Activated gamma-delta T cell (primary cell): ENCODE data around the gene MX2.
"Not testable (repeated sequence)": the region's sequence is repeated elsewhere in the genome, so short reads cannot be mapped to it uniquely, and the experiment has no call there.

Experiments
- DNase-seq: peaks from one replicate; lab custom pipeline; 2025; lab: John Stamatoyannopoulos, UW

Gene MX2

GRCh38 chr21:41417505-41417904, 55.7 kb downstream of the MX2 start:
- DNase-seq: not testable (repeated sequence)

DNA sequence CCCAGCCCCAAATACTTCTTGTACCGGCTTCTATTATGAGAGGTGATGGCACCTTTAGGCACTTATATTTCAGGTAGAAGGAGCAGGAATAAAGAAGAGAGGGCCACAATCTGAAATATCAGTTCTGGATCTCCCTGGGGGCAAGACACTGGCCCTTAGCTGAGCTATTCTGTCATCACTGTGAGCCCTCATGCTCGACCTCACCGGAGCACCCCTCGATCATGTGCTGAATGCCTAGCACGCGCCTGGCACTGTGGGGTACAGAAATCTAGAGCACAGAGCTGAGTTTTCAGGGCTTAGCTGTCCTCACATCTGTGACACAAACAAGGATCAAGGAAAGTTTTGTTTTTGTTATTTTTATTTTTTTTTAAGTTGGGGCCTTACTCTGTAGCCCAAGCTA, 56.6 kb downstream of the MX2 start:
- DNase-seq: no peak

DNA sequence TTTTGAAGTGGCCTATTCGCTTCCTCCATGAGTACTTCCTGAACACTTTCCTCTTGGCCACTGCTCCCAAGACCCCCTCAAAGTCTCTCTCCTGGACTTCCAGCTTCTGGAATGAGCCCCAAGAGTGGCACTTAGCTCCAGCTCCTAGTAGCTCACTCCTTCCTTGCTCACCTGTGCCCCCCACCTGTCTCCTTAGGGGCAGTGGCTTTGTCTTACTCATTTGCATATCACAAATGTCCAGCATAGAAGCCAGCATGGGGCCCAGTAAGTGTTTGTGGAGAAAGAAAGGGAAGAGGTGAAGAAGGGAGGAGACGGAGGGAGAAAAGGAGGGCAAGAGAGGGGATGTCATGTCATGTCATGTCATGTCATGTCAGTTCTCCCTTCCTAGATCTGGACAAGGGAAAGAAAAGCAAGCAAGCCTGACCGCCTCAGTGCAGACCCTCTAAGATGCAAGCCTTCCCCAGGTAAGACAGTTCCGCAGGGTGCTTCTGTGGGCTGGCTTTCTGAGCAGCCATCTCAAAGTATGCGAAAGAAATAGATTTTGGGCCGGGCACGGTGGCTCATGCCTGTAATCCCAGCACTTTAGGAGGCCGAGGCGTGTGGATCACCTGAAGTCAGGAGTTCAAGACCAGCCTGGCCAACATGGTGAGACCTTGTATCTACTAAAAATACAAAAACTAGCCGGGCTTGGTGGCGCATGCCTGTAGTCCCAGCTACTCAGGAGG, 57.3 kb downstream of the MX2 start:
- no peak for DNase-seq

GRCh38 chr21:41419921-41420862, 58.4 kb downstream of the MX2 start:
- peak; percentile 20 for DNase-seq

DNA sequence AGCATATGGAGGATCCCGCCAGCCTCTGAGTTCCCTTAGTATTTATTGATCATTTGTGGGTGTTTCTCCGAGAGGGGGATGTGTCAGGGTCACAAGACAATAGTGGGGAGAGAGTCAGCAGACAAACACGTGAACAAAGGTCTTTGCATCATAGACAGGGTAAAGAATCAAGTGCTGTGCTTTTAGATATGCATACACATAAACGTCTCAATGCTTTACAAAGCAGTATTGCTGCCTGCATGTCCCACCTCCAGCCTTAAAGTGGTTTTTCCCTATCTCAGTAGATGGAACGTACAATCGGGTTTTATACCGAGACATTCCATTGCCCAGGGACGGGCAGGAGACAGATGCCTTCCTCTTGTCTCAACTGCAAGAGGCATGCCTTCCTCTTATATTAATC, 59.2 kb downstream of the MX2 start:
- not testable (repeated sequence) for DNase-seq

GRCh38 chr21:41422546-41423304, 60.9 kb downstream of the MX2 start:
- no peak for DNase-seq

DNA sequence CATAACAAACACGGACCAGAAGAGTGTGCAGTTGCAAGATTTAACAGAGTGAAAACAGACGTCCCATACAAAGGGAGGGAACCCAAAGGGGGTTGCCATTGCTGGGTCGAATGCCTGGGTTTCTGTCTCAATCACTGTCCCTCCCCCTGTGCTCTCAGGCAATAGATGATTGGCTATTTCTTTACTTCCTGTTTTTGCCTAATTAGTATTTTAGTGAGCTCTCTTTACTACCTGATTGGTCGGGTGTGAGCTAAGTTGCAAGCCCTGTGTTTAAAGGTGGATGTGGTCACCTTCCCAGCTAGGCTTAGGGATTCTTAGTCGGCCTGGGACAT, 61.4 kb downstream of the MX2 start:
- not testable (repeated sequence) for DNase-seq

DNA sequence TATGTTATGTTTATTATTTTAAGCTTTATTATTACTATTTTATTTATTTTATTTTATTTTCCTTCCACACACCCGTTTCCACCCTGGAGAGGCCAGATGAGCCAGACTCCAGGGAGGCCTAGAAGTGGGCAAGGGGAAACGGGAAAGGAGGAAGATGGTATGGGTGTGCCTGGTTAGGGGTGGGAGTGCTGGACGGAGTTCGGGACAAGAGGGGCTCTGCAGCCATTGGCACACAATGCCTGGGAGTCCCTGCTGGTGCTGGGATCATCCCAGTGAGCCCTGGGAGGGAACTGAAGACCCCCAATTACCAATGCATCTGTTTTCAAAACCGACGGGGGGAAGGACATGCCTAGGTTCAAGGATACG, 63.7 kb downstream of the MX2 start:
- DNase-seq: no peak

DNA sequence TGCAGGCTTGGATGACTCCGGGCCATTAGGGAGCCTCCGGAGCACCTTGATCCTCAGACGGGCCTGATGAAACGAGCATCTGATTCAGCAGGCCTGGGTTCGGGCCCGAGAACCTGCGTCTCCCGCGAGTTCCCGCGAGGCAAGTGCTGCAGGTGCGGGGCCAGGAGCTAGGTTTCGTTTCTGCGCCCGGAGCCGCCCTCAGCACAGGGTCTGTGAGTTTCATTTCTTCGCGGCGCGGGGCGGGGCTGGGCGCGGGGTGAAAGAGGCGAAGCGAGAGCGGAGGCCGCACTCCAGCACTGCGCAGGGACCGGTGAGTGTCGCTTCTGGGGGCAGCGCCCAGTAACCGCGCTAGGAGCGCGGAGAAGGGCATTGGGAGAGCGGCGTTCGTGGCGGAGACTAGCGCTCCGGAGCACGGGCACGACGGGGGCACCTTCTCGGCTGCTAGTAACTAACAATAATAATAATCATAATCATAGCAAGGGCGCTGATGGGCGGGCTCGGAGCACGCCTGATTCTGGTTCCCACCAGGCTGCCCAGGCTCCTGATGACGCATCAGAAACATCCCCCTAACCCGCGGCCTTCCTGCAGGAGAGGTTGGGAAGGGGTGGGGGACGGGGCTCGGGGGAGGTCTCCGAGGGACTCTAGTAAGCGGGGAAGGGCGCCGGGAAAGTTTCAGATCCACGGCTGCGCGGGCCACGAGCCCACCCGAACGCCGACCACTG, 64.3 kb downstream of the MX2 start, which contains the start of gene MX1:
Gene MX1 (plus strand): TSS at position 286 of the 722 bp plus-strand sequence. CDS start 5,832 bp downstream, outside the sequence.
- DNase-seq: peak; percentile 64

DNA sequence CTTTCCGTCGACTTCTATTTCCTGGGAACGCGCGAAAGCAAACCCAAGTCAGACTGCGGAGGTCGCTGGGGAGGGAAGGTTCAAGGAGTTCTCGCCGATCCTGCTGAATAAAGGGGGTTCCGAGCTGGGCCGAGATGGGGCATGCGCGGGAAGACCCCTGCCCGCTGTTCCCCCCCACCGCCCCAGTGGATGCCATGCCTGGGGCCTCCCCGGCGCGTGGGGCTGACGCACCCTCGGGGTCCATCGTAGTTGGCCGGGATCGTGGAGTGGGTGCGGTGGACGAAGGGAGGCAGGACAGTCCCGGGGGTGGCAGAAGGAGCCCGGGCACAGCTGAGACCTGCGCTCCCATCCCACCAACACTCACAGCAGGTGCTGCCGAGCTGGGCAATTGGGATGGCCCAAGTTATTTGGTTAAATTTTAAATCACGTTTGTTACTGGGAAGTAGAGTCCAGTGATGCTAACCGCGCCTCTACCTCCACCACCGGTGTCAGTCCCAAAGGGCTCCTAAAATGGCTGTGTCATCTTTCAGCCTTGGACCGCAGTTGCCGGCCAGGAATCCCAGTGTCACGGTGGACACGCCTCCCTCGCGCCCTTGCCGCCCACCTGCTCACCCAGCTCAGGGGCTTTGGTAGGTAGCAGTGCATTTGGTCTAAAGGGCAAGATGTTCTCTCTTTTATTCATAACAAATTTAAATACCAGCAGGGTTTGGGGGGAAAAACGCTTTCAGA, 65.0 kb downstream of the MX2 start:
- no peak for DNase-seq

DNA sequence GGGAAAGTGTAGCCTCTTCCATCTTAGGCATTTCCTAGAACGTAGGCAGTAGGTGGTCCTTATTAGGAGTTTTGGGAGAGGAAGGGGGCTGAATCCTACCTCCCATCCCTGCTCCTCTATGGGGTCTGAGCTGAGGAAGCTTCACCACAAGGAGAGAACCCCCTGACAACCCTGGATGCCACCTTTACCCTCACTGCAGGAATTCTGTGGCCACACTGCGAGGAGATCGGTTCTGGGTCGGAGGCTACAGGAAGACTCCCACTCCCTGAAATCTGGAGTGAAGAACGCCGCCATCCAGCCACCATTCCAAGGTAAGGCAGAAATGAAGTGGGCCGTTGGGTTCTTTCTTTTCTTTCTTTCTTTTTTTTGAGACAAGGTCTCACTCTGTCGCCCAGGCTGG, 65.7 kb downstream of the MX2 start:
- no peak for DNase-seq

DNA sequence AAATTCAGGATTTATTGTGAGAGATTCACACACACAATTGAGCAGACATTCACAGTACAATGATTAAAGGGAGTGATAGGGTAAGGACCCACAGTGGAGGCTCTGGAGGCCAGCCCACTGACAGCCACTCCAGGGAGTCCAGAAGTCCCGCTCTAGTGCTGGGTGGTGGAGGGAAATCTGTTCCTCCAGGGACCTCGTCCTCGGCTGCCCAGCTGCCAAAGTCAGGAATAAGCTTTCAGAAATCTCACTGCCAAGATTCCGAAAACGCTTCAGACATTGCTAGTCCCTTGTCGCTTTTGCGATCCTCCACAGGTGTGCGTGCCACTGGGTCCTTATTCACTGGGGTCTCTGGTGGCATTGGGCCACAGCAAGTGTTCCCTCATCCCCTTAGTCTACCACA, 66.5 kb downstream of the MX2 start:
- DNase-seq: no peak

- no peak for DNase-seq
Measured at GRCh38 chr21:41428847-41429246, 67.0 kb downstream of the MX2 start.

DNA sequence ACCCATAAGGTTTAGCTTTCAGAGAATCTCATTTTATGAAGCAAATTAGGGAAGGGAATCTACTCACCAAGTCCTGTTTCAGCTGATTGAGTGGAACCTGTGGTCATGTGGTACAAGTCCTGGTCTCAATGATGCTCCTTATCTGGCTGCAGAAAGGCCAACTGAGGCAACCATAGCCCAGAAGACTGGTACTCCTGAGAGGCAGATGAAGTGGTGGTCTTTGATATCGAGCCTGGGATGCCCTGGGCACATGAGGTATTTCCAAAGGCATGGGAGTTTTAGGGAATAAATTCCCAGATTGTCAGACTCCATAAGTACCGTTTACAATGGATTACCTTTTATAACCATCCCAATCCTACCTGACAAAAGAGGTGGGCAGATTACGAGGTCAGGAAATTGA, 67.5 kb downstream of the MX2 start:
- no peak for DNase-seq

GRCh38 chr21:41429925-41430491, 68.2 kb downstream of the MX2 start:
- no peak for DNase-seq

DNA sequence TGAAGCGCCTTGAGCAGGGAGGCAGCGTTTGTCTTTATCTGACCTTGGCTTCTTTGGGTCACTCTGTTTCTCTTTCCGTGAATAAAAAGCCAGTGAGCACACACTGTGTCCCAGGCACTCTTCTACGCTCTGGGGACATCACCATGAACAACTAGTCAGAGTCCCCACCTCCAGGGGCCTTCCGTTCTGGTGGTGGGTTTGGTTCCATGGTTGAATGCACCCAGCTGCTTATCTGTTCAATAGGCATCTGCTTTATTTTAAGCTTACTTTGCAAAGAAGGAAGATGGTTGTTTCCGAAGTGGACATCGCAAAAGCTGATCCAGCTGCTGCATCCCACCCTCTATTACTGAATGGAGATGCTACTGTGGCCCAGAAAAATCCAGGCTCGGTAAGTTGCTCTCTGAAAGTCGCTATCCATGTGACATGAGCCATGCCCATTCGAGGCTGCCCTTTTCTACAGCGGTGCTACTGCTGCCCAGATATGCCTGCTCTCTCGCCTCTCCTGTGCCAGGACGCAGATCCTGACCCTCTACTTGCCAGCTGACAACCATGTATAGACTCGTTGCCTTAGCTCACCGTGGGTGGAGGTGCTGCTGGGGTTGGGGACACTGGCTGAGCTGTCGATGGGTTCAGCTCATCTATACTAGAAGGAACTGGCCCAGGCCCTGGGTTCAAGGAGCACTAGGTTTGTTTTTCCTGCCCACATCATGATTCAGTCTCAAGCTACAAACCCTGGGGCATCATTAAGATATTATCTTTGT, 70.1 kb downstream of the MX2 start:
- DNase-seq: no peak

DNA sequence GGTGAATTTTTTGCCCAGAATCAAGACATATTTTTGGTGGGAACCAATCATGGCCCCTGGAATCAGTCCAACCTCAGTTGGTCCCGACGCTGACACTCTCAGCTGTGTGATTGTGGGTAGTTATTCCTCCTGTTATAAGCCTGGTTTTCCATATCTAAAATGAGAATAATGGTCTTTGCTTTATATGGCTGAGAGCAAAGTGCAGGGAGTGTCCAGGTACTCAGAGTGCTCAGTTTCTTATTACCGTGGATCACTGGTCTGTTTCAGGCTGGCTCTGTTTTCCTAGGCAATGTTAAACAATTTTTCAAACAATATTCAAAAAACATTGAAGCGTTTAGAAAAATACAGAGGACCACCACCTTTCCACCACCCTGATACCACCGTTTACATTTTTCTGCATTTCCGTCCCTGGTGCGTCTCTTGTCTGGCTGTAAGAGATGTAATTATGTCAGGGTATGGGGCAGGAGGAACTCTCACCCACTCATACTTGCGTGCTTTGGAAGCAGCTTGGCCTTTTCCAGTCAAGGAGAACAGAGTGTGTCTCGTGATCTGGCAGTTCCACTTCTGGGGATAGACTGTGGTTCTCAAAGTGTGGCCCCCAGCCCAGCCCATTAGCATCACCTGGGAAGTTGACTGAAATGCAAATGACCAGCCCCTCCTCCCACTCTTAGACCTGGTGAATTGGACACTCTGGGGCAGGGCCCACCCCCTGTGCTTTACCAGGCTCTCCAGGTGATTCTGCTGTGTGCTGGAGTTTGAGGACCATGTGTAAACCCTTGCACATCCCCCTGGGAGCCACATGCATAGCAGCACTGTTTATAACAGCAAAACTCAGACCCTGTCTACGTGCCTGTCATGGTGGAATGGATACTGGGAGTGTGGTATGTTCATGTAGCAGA, 71.0 kb downstream of the MX2 start:
- DNase-seq: no peak

GRCh38 chr21:41433566-41433965, 71.7 kb downstream of the MX2 start:
- DNase-seq: no peak

GRCh38 chr21:41435706-41436105, 73.9 kb downstream of the MX2 start:
- no peak for DNase-seq
